Naive thymus-derived CD4-positive, alpha-beta T cell (primary cell): ENCODE results near the gene CRELD2. TPM values are rescaled to one million over a fixed set of nuclear protein-coding genes. Genes with fewer than 3 reads are reported as not detected.

Experiments
- ATAC-seq: fragments of 150-1000 bp; cut with Tn5 transposase; 2 replicates; pipeline ENCODE4 v1.10.0; 2021; ENCODE audit warnings: mild to moderate bottlenecking, moderate library complexity
- CTCF ChIA-PET: fragments of 350-600 bp; sonication (Branson Sonifier 250); formaldehyde crosslinking; loops from one replicate; lab custom pipeline; 2021; ENCODE audit warnings: antibody characterized with exemption; lab: Charles Lee
- POLR2A ChIA-PET: fragments of 350-600 bp; sonication (Branson Sonifier 250); formaldehyde crosslinking; loops from one replicate; lab custom pipeline; 2021; ENCODE audit warnings: antibody characterized with exemption, inconsistent platforms; lab: Charles Lee
- DNase-seq, 9 donors: peaks; one replicate each; pipeline versions ENCODE4 v3.0.0 to v3.0.0-alpha.2; 2020 to 2022; ENCODE audit warnings: mixed read lengths in 1 of 9
- H3K27ac ChIP-seq: one replicate; pipeline ENCODE4 v1.7.0; 2013; ENCODE audit warnings: mild to moderate bottlenecking, low read depth, low read length, moderate library complexity
- H3K27me3 ChIP-seq, 2 donors: one replicate each; pipeline ENCODE4 v1.7.0; 2013; ENCODE audit warnings: low read length in 2 of 2, mild to moderate bottlenecking in 2 of 2, moderate library complexity in 2 of 2; ENCODE audit not compliant: control insufficient read depth in 2 of 2, insufficient read depth in 2 of 2
- H3K36me3 ChIP-seq, 3 experiments: 1 replicate in 2 of 3; 2 replicates in 1 of 3; pipeline ENCODE4 v1.7.0; 2013; ENCODE audit warnings: low read length in 3 of 3, mild to moderate bottlenecking in 3 of 3, moderate library complexity in 1 of 3; ENCODE audit not compliant: insufficient read depth in 3 of 3, control insufficient read depth in 2 of 3
- H3K4me1 ChIP-seq, 2 donors: one replicate each; pipeline ENCODE4 v1.7.0; 2013; ENCODE audit warnings: low read length in 2 of 2, mild to moderate bottlenecking in 2 of 2, moderate library complexity in 1 of 2; ENCODE audit not compliant: control insufficient read depth in 2 of 2, insufficient read depth in 2 of 2
- H3K4me3 ChIP-seq: 2 replicates; pipeline ENCODE4 v1.7.0; 2013; ENCODE audit warnings: mild to moderate bottlenecking, low read length
- H3K9me3 ChIP-seq, 3 experiments: 1 replicate in 2 of 3; 2 replicates in 1 of 3; pipeline ENCODE4 v1.7.0; 2013; ENCODE audit warnings: low read length in 3 of 3; ENCODE audit not compliant: control insufficient read depth in 2 of 3
- H3K27ac Mint-ChIP-seq, 9 donors: one replicate each; pipeline ENCODE4 v1.8.0; 2020 to 2022; ENCODE audit warnings: mixed read lengths in 9 of 9, mild to moderate bottlenecking in 8 of 9, moderate library complexity in 5 of 9, inconsistent platforms in 2 of 9
- H3K27me3 Mint-ChIP-seq, 5 donors: one replicate each; pipeline ENCODE4 v1.8.0; 2021 to 2022; ENCODE audit warnings: mixed read lengths in 5 of 5, mild to moderate bottlenecking in 1 of 5
- H3K36me3 Mint-ChIP-seq, 5 donors: one replicate each; pipeline ENCODE4 v1.8.0; 2020 to 2022; ENCODE audit warnings: mixed read lengths in 5 of 5, mild to moderate bottlenecking in 3 of 5, inconsistent platforms in 1 of 5
- H3K4me1 Mint-ChIP-seq, 7 donors: one replicate each; pipeline ENCODE4 v1.8.0; 2020 to 2022; ENCODE audit warnings: mixed read lengths in 7 of 7, mild to moderate bottlenecking in 3 of 7, inconsistent platforms in 1 of 7
- H3K4me3 Mint-ChIP-seq, 10 donors: one replicate each; pipeline ENCODE4 v1.8.0; 2020 to 2022; ENCODE audit warnings: mild to moderate bottlenecking in 10 of 10, mixed read lengths in 10 of 10, moderate library complexity in 6 of 10, inconsistent platforms in 2 of 10
- H3K9me3 Mint-ChIP-seq, 11 donors: one replicate each; pipeline ENCODE4 v1.8.0; 2020 to 2022; ENCODE audit warnings: mixed read lengths in 11 of 11, mild to moderate bottlenecking in 4 of 11, inconsistent platforms in 1 of 11, moderate library complexity in 1 of 11
- intact Hi-C, 2 donors: fragments of 100-400 bp; cut with micrococcal nuclease; formaldehyde crosslinking; loops; one replicate each; pipeline ENCODE4 v1.15.1; 2023
- polyA plus RNA-seq, 2 donors: library from polyadenylated mRNA; unstranded; fragments of 300-500 nt; fragmentation: Illumina TruSeq; gene quantifications; one replicate each; pipeline ENCODE4 v1.2.3, GENCODE V29; 2021
- total RNA-seq, 6 experiments: library from RNA in 5 of 6; stranded (reverse) in 5 of 6; gene quantifications; 1 replicate in 5 of 6; 2 replicates in 1 of 6; pipeline ENCODE4 v1.2.3 and lab custom pipeline; 2021 to 2026

Gene CRELD2
- total and polyA plus RNA-seq, 7 experiments from 2014 or later = 19.7 to 80.9 (median 30.7) TPM

- H3K27ac Mint-ChIP-seq = no peak overlapping the region
- intact Hi-C loops = no loop called here
Observed at GRCh38 chr22:49922484-49922883, 4.0 kb downstream of the CRELD2 start.

GRCh38 chr22:49922926-49923325 is 4.5 kb downstream of the CRELD2 start:
- no peak for ATAC-seq
- Histone ChIP-seq H3K9me3 (no peaks in the 10 kb centered on the region), H3K27me3 (no peaks in the 10 kb centered on the region), H3K4me3 (no peak overlapping the region), H3K36me3 (peaks cover 0 to 20% (median 0%) of the 10 kb centered on the region in 3 experiments), H3K27ac (no peak overlapping the region), H3K4me1 (peaks cover 14 to 25% of the 10 kb centered on the region in 2 donors)
- H3K9me3 Mint-ChIP-seq = peaks cover 0 to 3% (median 0%) of the 10 kb centered on the region in 11 donors
- ChIA-PET CTCF (no interaction called here), POLR2A (no interaction called here)
- no peaks in the 10 kb centered on the region for H3K27me3 Mint-ChIP-seq
- DNase-seq = no peak
- peak overlapping the region in 1 of 10 donors; percentile 68 for H3K4me3 Mint-ChIP-seq
- no peak overlapping the region for H3K27ac Mint-ChIP-seq
- intact Hi-C loops = no loop called here
- H3K36me3 Mint-ChIP-seq = peaks cover 0 to 23% (median 0%) of the 10 kb centered on the region in 5 donors
- peaks cover 20 to 39% (median 34%) of the 10 kb centered on the region in 7 donors for H3K4me1 Mint-ChIP-seq

More at GRCh38 chr22:49922484-49922883, 4.0 kb downstream of the CRELD2 start:
- Mint-ChIP-seq H3K27me3 (no peaks in the 10 kb centered on the region), H3K9me3 (peaks cover 0 to 3% (median 0%) of the 10 kb centered on the region in 11 donors), H3K4me1 (peaks cover 20 to 40% (median 35%) of the 10 kb centered on the region in 7 donors), H3K36me3 (peaks cover 0 to 23% (median 0%) of the 10 kb centered on the region in 5 donors), H3K4me3 (peak overlapping the region in 1 of 10 donors; percentile 53)
- Histone ChIP-seq H3K27me3 (no peaks in the 10 kb centered on the region), H3K4me1 (peaks cover 15 to 25% of the 10 kb centered on the region in 2 donors), H3K4me3 (no peak overlapping the region), H3K9me3 (no peaks in the 10 kb centered on the region), H3K36me3 (peaks cover 0 to 21% (median 0%) of the 10 kb centered on the region in 3 experiments), H3K27ac (no peak overlapping the region)
- ATAC-seq = no peak
- DNase-seq = no peak
- CTCF ChIA-PET = interaction anchor here (0.8 to 1.4 kb wide), 2 partner anchors 73 to 155 kb away, joined by 3 read pairs; no protein-coding TSS in a partner anchor
- POLR2A ChIA-PET = no interaction called here

DNA sequence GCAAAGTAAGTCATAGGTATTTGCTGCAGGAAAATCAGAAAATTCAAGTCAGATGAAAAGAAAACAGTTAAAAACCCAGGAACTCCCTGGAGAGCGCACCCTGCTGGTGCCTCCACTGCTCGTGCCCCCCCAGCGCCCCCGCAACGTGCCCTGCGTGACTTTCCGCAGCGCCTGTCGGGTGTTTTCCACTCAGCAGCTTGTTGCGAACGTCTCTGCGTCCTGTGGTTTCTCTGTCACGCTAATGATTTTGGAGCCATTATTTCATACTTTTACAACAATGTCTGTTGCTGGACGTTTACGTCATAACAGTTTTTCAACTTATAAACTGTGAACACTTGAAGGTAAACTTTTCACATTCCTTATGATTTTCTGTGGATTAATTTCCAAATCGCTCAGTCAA is 5.0 kb downstream of the CRELD2 start:
- Histone ChIP-seq H3K9me3 (no peaks in the 10 kb centered on the region), H3K36me3 (peaks cover 0 to 17% (median 0%) of the 10 kb centered on the region in 3 experiments), H3K4me3 (no peak overlapping the region), H3K27me3 (no peaks in the 10 kb centered on the region), H3K4me1 (peaks cover 14 to 25% of the 10 kb centered on the region in 2 donors), H3K27ac (peak overlapping the region; percentile 44)
- H3K36me3 Mint-ChIP-seq = peaks cover 0 to 23% (median 0%) of the 10 kb centered on the region in 5 donors
- peak overlapping the region in 3 of 9 donors; percentile 28 to 65 (median 48) for H3K27ac Mint-ChIP-seq
- peak overlapping the region in 1 of 10 donors; percentile 68 for H3K4me3 Mint-ChIP-seq
- DNase-seq (no peak), ATAC-seq (no peak)
- peaks cover 20 to 39% (median 34%) of the 10 kb centered on the region in 7 donors for H3K4me1 Mint-ChIP-seq
- POLR2A ChIA-PET = no interaction called here
- intact Hi-C loops = no loop called here
- H3K27me3 Mint-ChIP-seq = no peaks in the 10 kb centered on the region
- CTCF ChIA-PET = interaction anchor here (1.0 kb wide), 1 partner anchor 68 kb away, joined by 3 read pairs; no protein-coding TSS in a partner anchor
- peaks cover 0 to 3% (median 0%) of the 10 kb centered on the region in 11 donors for H3K9me3 Mint-ChIP-seq

DNA sequence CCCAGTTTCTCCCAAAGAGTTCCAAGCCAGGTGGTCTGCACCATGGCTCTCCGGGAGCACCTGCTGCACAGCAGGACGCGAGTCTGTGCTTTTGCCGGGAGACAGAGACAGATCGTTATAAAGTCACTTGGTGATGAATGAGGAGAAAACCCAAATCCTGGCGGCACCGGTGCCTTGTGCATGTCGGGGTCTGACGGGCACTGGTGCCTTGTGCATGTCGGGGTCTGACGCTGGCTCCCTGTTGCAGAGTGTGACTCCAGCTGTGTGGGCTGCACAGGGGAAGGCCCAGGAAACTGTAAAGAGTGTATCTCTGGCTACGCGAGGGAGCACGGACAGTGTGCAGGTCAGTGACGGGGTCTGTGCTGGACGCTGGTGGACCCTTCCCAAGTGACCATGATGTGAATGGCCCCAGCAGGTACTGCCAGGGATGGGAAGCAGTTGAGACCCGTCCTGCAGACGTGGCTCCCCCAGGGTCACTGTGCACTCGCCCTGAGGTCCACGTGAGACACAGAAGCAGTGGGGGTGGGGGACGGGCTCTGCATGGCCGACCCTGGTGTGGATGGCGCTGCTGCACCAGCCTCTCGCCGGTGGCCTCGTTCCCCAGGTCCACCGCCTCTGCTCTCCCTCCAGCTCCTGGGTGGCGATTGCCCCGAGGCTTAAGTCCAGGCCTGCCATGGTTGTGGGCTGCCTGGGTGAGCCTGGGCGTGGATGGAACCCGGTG is 5.8 kb downstream of the CRELD2 start:
- ATAC-seq (no peak), DNase-seq (no peak)
- H3K4me1 Mint-ChIP-seq = peaks cover 20 to 39% (median 33%) of the 10 kb centered on the region in 7 donors
- intact Hi-C loops = no loop called here
- CTCF ChIA-PET = interaction anchor here (0.6 to 1.0 kb wide), 2 partner anchors 61 to 69 kb away, joined by 3 to 4 read pairs; no protein-coding TSS in a partner anchor
- peaks cover 0 to 17% (median 0%) of the 10 kb centered on the region in 3 experiments for H3K36me3 ChIP-seq
- no peak overlapping the region for H3K4me3 ChIP-seq
- H3K27ac ChIP-seq = peak overlapping the region; percentile 90
- peak overlapping the region in 6 of 9 donors; percentile 10 to 94 (median 62) for H3K27ac Mint-ChIP-seq
- no peaks in the 10 kb centered on the region for H3K9me3 ChIP-seq
- H3K27me3 ChIP-seq = no peaks in the 10 kb centered on the region
- peak overlapping the region in 4 of 10 donors; percentile 7 to 43 (median 33) for H3K4me3 Mint-ChIP-seq
- H3K27me3 Mint-ChIP-seq = no peaks in the 10 kb centered on the region
- POLR2A ChIA-PET = no interaction called here
- peaks cover 0 to 3% (median 0%) of the 10 kb centered on the region in 11 donors for H3K9me3 Mint-ChIP-seq
- H3K36me3 Mint-ChIP-seq = peaks cover 0 to 23% (median 0%) of the 10 kb centered on the region in 5 donors
- peaks cover 14 to 20% of the 10 kb centered on the region in 2 donors for H3K4me1 ChIP-seq

DNA sequence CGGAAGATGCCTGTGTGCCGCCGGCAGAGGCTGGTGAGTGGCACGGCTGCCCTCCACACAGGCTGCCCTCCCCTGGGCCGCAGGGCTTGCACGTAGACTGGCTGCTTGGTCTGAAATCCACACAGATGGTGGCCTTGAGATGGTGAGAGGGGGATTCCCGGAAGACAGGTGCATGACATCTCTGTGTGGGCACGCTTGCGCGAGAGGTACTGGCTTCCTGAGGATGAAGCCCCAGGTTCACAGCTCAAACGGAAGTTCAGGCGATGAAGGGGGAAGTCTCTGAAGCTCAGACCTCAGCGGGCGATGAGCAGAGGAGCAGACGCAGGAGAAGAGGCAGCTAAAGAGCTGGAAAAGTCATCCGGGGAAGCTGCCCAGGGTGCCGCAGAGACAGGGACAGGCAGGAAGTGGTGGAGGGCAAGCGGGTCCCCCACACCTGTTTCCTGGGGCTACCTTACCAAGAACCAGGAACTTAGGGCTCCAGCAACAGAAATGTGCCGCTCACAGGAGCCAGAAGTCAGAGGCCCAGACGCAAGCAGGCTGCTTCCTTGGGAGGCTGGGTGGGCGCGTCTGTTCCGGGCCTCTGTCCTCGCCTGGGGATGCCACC is 7.2 kb downstream of the CRELD2 start:
- peaks cover 21 to 38% (median 32%) of the 10 kb centered on the region in 7 donors for H3K4me1 Mint-ChIP-seq
- POLR2A ChIA-PET = interaction anchor here (0.7 to 1.3 kb wide), 15 partner anchors 10 to 319 kb away, joined by 3 to 6 read pairs (median 3); no protein-coding TSS in a partner anchor

DNA sequence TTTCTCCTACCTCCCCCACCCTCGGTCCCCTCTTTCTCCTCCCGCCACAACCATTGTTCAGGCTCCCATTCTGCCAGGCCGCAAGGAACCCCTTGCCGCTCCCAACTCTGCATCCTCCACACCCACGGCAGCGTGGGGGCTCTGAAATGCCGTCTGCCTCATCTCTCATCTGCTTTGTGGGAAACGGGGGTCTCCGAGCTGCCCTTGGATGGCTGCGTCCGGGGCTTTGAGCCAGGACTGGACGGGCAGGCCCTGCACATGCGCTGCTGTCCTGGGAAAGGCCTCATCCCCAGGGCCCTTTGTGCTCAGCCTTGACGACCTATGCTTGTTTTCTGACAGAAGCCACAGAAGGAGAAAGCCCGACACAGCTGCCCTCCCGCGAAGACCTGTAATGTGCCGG is 8.5 kb downstream of the CRELD2 start:
- POLR2A ChIA-PET = no interaction called here

More for the DNA sequence above, 7.2 kb downstream of the CRELD2 start:
- peak; percentile 55 to 89 (median 77) for DNase-seq
- CTCF ChIA-PET = interaction anchor here (1.2 to 1.9 kb wide), 2 partner anchors 105 to 158 kb away, joined by 5 to 8 read pairs; no protein-coding TSS in a partner anchor
- no peaks in the 10 kb centered on the region for H3K27me3 ChIP-seq
- peaks cover 0 to 14% (median 0%) of the 10 kb centered on the region in 3 experiments for H3K36me3 ChIP-seq
- H3K27ac ChIP-seq = peak overlapping the region; percentile 90
- intact Hi-C loops = loop anchor here (1.0 to 5.0 kb wide), 2 partner anchors 158 to 282 kb away; no protein-coding TSS in a partner anchor
- Mint-ChIP-seq H3K4me3 (peak overlapping the region; percentile 77 to 90 (median 84)), H3K36me3 (peaks cover 0 to 16% (median 0%) of the 10 kb centered on the region in 5 donors), H3K9me3 (peaks cover 0 to 3% (median 0%) of the 10 kb centered on the region in 11 donors), H3K27ac (peak overlapping the region; percentile 92 to 98 (median 97)), H3K27me3 (no peaks in the 10 kb centered on the region)
- peak overlapping the region; percentile 56 for H3K4me3 ChIP-seq
- H3K4me1 ChIP-seq = peaks cover 14 to 26% of the 10 kb centered on the region in 2 donors
- no peaks in the 10 kb centered on the region for H3K9me3 ChIP-seq
- peak; percentile 90 for ATAC-seq

More for the DNA sequence above, 8.5 kb downstream of the CRELD2 start:
- Histone ChIP-seq H3K27me3 (no peaks in the 10 kb centered on the region), H3K4me1 (peaks cover 17 to 38% of the 10 kb centered on the region in 2 donors), H3K36me3 (peaks cover 0 to 3% (median 0%) of the 10 kb centered on the region in 3 experiments), H3K4me3 (no peak overlapping the region), H3K27ac (no peak overlapping the region), H3K9me3 (no peaks in the 10 kb centered on the region)
- CTCF ChIA-PET = interaction anchor here (1.2 to 1.9 kb wide), 3 partner anchors 67 to 159 kb away, joined by 4 to 5 read pairs (median 5); no protein-coding TSS in a partner anchor
- Mint-ChIP-seq H3K9me3 (peaks cover 0 to 3% (median 0%) of the 10 kb centered on the region in 11 donors), H3K36me3 (peaks cover 0 to 15% (median 0%) of the 10 kb centered on the region in 5 donors), H3K27me3 (no peaks in the 10 kb centered on the region), H3K27ac (peak overlapping the region; percentile 64 to 98 (median 85)), H3K4me1 (peaks cover 26 to 51% (median 44%) of the 10 kb centered on the region in 7 donors), H3K4me3 (peak overlapping the region in 6 of 10 donors; percentile 28 to 56 (median 44))
- DNase-seq = no peak
- intact Hi-C loops = loop anchor here in 1 of 2 donors (5.0 kb wide), 1 partner anchor 280 kb away; no protein-coding TSS in a partner anchor
- no peak for ATAC-seq
